Posterior cingulate gyrus (tissue), 11 donors: ENCODE results near the gene RTCB.
"Not testable (repeated sequence)": the region's sequence is repeated elsewhere in the genome, so short reads cannot be mapped to it uniquely, and the experiment has no call there.

Experiments
- DNase-seq, 10 donors: peaks; one replicate each; pipeline versions ENCODE4 v3.0.0 to v3.0.0-alpha.2; 2020 to 2021; ENCODE audit warnings: mixed read lengths in 3 of 10
- intact Hi-C: fragments of 100-400 bp; cut with DNase I; formaldehyde crosslinking; loops from one replicate; pipeline ENCODE4 v1.15.1; 2023

The RTCB gene

GRCh38 chr22:32396255-32396654 lies 15.8 kb downstream of the RTCB start:
- intact Hi-C loops = no loop called here
- no peak for DNase-seq

- intact Hi-C loops = no loop called here
- DNase-seq = no peak
These were observed 16.9 kb downstream of the RTCB start for GRCh38 chr22:32395107-32395506.

DNA sequence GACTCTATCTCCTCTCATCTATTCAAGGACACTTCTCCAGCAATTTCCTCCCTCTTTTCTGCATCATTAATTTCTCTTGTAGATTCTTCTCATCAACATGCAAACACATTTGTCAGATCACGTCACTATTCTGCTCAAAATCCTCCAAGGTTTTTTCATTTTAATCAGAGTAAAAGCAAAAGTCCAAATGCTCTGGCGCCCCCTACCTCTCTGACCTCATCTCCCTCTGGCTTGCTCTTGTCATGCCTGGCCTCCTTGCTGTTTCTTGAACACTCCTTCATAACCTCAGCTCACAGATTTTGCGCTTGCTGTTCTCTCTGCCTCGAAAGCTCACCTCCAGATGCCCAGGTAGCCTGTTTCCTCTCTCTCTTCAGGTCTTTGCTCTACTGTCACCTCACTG lies 22.4 kb downstream of the RTCB start:
- peak in 1 of 10 donors; percentile 50 for DNase-seq
- intact Hi-C loops = no loop called here

DNA sequence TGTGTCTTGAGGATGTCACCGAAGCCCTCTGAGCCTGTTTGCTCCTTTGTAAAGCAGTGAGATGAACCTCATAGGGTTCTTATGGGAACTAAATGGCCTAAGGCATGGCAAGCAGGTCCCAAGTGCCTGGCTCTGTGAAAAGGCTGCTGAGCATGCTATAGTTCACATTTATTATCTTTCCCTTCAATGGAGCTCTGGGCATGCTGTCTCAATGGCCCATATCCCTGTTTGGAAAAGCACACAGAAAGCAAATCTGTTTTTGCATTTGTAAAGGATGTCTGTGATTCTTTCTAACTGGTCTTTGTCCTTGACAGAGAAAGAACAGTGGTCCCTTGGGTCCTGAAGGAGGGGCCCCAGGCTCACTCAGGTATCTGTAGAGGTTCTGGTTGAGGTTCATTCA lies 26.4 kb downstream of the RTCB start:
- no peak for DNase-seq
- intact Hi-C loops = no loop called here

DNA sequence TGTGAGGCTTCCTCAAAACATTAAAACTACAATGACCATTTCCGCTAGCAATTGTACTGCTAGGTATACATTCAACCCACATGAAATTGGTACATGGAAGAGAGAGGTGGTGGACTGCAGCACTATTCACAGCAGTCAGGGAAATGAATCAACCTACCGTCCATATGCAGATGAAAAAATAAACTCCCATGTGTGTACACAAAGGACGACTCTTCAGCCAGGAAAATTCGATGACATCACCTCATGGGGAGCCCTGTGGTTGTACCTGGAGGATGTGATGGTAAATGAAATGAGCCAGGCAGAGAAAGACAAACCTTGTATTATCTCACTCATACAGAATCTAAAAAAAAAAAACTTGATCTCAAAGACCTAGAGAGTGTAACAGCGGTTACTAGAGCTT lies 31.1 kb downstream of the RTCB start:
- DNase-seq = no peak
- intact Hi-C loops = no loop called here

DNA sequence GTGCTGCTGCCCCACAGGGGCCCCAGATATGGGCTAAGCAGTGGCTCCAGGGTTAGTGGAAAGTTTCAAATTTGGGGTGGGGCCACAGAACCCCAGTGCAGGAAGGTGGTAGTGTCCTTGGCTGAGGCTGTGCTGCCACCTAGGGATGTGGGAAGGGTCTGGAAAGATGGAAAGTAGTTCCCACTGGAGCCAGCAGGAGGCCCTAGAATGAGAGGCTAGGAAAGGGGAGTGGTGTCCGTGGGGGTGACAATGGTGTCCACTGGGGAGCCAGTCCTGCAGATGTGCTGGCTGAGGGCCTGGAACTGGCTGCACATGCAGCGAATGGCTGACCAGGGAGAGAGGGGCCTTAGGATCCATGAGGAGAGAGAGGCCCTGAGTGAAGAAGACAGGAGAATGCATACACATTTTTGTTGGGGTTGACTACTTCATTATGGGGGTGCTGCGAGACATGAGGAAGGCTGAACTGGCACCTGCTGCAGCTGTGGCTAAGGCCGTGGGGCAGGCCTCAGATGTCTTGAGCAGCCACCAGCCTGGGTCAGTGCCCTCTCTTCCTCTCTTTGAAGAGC lies 33.3 kb downstream of the RTCB start:
- peak in 7 of 10 donors; percentile 41 to 94 (median 49) for DNase-seq
- intact Hi-C loops = no loop called here

- DNase-seq = no peak
- intact Hi-C loops = no loop called here
These were observed 35.4 kb downstream of the RTCB start for GRCh38 chr22:32376681-32377080.

GRCh38 chr22:32375678-32376450 lies 36.2 kb downstream of the RTCB start:
- intact Hi-C loops = no loop called here
- DNase-seq = no peak

GRCh38 chr22:32364210-32364609 lies 47.8 kb downstream of the RTCB start:
- intact Hi-C loops = no loop called here
- no peak for DNase-seq

- DNase-seq = no peak
- intact Hi-C loops = no loop called here
These were observed 50.8 kb downstream of the RTCB start for GRCh38 chr22:32361257-32361656.

DNA sequence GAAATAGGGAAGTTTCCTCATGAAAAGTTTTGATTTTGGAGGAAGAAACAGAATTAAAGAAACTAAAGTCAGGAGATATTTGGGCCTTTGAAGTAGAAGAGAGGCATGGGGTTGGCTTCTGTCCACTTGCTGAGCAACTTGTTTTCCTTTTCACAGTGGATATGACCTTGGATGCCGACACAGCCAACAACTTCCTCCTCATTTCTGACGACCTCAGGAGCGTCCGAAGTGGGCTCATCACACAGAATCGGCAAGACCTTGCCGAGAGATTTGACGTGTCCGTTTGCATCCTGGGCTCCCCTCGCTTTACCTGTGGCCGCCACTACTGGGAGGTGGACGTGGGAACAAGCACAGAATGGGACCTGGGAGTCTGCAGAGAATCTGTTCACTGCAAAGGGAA lies 52.0 kb downstream of the RTCB start:
- DNase-seq, intact Hi-C loops: not testable (repeated sequence)

DNA sequence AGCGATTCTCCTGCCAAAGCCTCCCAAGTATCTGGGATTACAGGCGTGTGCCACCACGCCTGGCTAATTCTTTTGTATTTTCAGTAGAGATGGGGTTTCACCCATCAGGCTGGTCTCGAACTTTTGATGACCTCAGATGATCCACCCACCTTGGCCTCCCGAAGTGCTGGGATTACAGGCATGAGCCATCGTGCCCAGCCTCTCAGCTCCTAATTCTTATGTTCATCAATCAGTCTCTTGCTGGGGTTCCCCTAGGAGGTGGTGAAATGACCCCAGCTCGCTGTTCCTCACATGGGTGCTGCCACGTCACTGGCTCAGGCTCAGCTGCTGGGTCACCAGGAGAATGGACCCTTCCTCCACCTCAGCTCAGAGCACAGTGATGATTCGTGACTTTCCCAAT lies 54.5 kb downstream of the RTCB start, which contains the start of gene RFPL3:
TSS of gene RFPL3 (plus strand) at position 301 of the 400 bp plus-strand sequence. CDS start 205 bp downstream, outside the sequence.
- peak in 1 of 10 donors; percentile 57 for DNase-seq
- intact Hi-C loops = not testable (repeated sequence)

GRCh38 chr22:32355760-32356159 lies 56.3 kb downstream of the RTCB start:
- DNase-seq = no peak
- intact Hi-C loops = no loop called here

DNA sequence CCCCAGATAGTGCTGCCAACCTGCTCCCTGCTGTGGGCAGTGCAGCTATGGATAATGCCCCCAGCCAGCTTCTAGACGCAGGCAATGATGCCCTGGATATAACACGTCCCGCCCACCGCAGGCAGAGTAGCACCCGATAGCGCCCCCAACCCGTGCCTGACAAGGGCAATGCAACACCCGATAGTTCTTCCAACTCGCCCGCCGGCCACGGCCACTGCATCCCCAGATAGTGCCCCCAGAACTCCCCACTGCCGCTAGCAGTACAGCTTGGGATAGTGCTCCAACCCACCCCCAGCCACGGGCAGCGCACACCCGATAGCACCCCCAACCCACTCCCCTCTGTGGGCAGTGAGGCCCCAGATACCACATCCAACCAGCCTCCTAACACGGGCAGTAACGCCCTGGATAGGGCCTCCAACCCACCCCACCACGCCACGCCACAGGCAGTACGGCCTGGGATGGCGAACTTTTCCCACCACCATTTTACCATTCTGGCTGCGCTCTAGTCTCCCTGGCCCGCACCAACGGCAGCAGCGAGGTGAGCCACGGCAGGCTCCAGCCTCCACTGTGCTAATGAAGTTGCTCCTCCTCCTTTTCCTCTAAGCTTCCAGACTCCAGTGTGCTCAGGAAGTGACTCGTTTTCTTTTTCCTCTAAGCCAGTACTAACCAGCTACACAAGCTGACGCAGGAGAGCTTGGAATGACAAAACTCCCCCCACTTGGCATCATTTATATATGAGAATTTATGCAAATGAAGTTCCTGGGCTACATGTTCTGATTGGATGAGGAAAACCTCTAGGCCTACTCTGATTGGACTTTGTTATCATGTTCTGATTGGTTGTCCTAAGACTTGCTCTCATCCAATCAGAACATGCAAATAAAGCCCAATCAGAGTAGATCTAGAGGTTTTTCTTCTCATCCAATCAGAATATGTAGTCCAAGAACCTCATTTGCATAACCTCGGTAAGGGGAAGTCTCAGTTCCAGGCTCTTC lies 57.4 kb downstream of the RTCB start:
- DNase-seq = peak in 1 of 10 donors; percentile 64
- intact Hi-C loops = no loop called here

DNA sequence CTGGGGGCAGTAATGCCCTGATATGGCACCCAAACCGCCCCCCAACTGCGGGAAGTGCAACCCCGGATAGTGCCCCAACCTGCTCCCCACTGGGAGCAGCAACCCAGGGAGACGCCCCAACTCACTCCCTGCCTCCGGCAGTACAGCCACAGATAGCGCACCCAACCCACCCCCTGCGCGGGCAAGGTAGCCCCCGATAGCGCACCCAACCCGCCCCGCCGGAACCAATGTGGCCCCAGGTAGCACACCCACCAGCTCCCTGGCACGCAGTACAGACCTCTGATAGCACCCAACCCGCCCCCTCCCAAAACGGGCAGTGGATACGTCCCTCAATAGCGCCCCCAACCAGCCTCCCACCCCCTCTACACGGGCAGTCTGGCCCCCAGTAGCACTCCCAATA lies 58.2 kb downstream of the RTCB start:
- intact Hi-C loops = no loop called here
- peak in 1 of 10 donors; percentile 48 for DNase-seq

GRCh38 chr22:32353292-32353691 lies 58.8 kb downstream of the RTCB start:
- DNase-seq = peak in 1 of 10 donors; percentile 47
- intact Hi-C loops = no loop called here

GRCh38 chr22:32352681-32353080 lies 59.4 kb downstream of the RTCB start:
- DNase-seq = no peak
- intact Hi-C loops = no loop called here

DNA sequence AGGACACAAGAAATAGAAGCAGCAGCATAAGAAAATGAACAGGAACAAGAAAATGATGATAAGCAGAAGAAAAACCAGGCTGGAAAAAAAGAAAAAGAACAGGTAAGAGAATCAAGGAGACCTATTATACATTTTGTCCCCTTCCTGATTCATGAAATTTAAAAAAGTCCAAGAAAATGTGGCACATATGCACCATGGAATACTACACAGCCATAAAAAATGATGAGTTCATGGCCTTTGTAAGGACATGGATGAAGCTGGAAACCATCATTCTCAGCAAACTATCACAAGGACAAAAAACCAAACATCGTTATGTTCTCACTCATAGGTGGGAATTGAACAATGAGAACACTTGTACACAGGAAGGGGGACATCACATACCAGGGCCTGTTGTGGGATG lies 60.2 kb downstream of the RTCB start:
- intact Hi-C loops, DNase-seq: not testable (repeated sequence)

DNA sequence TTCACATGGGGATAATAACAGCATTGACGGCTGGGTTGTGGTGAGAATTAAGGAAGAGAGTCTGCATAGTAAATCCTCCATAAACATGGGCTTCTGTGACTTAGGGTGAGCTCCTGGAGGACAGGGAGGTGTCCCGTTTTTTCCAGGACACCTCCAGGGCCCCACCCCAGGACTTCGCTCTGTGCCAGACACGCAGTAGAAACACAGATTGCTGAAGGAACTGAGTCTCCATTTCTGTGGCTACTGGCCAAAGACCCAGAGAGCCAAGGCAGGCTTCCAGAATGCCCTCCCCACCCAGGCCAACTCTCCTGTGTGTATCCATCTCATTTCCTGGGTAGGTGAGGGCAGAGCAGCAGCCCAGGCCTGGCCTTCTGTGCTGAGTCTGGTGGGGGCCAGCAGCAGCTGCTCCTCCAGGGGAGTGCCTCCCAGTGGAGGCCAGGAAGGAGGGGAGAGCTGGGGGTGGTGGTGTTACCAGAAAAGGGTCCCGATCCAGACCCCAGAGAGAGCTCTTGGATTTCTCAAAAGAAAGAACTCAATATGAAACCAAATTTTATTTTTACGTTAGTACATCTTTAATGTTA lies 63.9 kb downstream of the RTCB start:
- DNase-seq = no peak
- intact Hi-C loops = no loop called here

- DNase-seq = no peak
- intact Hi-C loops = no loop called here
These were observed 68.1 kb downstream of the RTCB start for GRCh38 chr22:32343941-32344340.

- intact Hi-C loops = no loop called here
These were observed 69.1 kb downstream of the RTCB start for GRCh38 chr22:32342977-32343376.

More at GRCh38 chr22:32342977-32343376, 69.1 kb downstream of the RTCB start:
- no peak for DNase-seq
